Natural killer cell treated with Interleukin-12 subunit alpha and Interleukin-12 subunit beta and Interleukin-15 and Interleukin-18, amount 100 ng/mL, for 72 hours (primary cell): ENCODE data around the gene CTSD. TPM values are rescaled to one million over a fixed set of nuclear protein-coding genes. Genes with fewer than 3 reads are reported as not detected.

ENCODE experiments used
- ATAC-seq, 2 donors: fragments of 150-1000 bp; cut with Tn5 transposase in 1 of 2; sonication (Bioruptor Pico), chemical (Tn5 transposase) in 1 of 2; 2 replicates each; pipeline ENCODE4 v1.10.0; 2021
- DNase-seq: peaks from one replicate; pipeline ENCODE4 v3.0.0; 2022; ENCODE audit warnings: low spot score
- H3K27ac Mint-ChIP-seq, 2 donors: 1 replicate in 1 of 2; 2 replicates in 1 of 2; pipeline ENCODE4 v1.8.0; 2022; ENCODE audit warnings: mixed read lengths in 2 of 2, mild to moderate bottlenecking in 1 of 2, moderate library complexity in 1 of 2
- H3K27me3 Mint-ChIP-seq, 2 donors: 1 replicate in 1 of 2; 2 replicates in 1 of 2; pipeline ENCODE4 v1.8.0; 2022; ENCODE audit warnings: mixed read lengths in 2 of 2
- H3K36me3 Mint-ChIP-seq: one replicate; pipeline ENCODE4 v1.8.0; 2022; ENCODE audit warnings: mixed read lengths
- H3K4me1 Mint-ChIP-seq, 2 donors: 1 replicate in 1 of 2; 2 replicates in 1 of 2; pipeline ENCODE4 v1.8.0; 2022; ENCODE audit warnings: low read depth in 2 of 2, mixed read lengths in 2 of 2, mild to moderate bottlenecking in 1 of 2
- H3K4me3 Mint-ChIP-seq: one replicate; pipeline ENCODE4 v1.8.0; 2022; ENCODE audit warnings: mixed read lengths
- H3K9me3 Mint-ChIP-seq: 2 replicates; pipeline ENCODE4 v1.8.0; 2022; ENCODE audit warnings: mixed read lengths
- total RNA-seq, 2 donors: library from RNA; stranded (reverse); gene quantifications; one replicate each; pipeline ENCODE4 v1.2.3, GENCODE V29; 2022

CTSD gene
- total RNA-seq, 2 donors from 2014 or later: 350 to 592 TPM

GRCh38 chr11:1779034-1779805 lies 15.5 kb upstream of the CTSD start:
- peak overlapping the region; percentile 39 to 93 for H3K27ac Mint-ChIP-seq
- no peak overlapping the region for H3K4me3 Mint-ChIP-seq
- H3K4me1 Mint-ChIP-seq: peaks cover 50 to 63% of the 10 kb centered on the region in 2 donors
- DNase-seq: no peak
- no peaks in the 10 kb centered on the region for H3K36me3 Mint-ChIP-seq
- H3K27me3 Mint-ChIP-seq: no peaks in the 10 kb centered on the region
- ATAC-seq: no peak
- H3K9me3 Mint-ChIP-seq: peaks cover 3% of the 10 kb centered on the region

- Mint-ChIP-seq H3K27ac (peak overlapping the region; percentile 73 to 93), H3K4me3 (peak overlapping the region; percentile 65), H3K27me3 (no peaks in the 10 kb centered on the region), H3K36me3 (no peaks in the 10 kb centered on the region), H3K9me3 (peaks cover 3% of the 10 kb centered on the region), H3K4me1 (peaks cover 58 to 71% of the 10 kb centered on the region in 2 donors)
- no peak for DNase-seq
- ATAC-seq: no peak
These were observed 14.6 kb upstream of the CTSD start for GRCh38 chr11:1778141-1778911.

GRCh38 chr11:1777737-1778136 lies 14.0 kb upstream of the CTSD start:
- peak overlapping the region; percentile 65 for H3K4me3 Mint-ChIP-seq
- H3K36me3 Mint-ChIP-seq: no peaks in the 10 kb centered on the region
- ATAC-seq: peak; percentile 59 to 84

GRCh38 chr11:1776944-1777715 lies 13.4 kb upstream of the CTSD start:
- no peak for DNase-seq
- H3K27ac Mint-ChIP-seq: peak overlapping the region; percentile 73 to 93
- no peak for ATAC-seq
- H3K27me3 Mint-ChIP-seq: no peaks in the 10 kb centered on the region
- peaks cover 55 to 68% of the 10 kb centered on the region in 2 donors for H3K4me1 Mint-ChIP-seq
- H3K4me3 Mint-ChIP-seq: peak overlapping the region; percentile 65
- H3K36me3 Mint-ChIP-seq: no peaks in the 10 kb centered on the region
- peaks cover 3% of the 10 kb centered on the region for H3K9me3 Mint-ChIP-seq

More at GRCh38 chr11:1777737-1778136, 14.0 kb upstream of the CTSD start:
- Mint-ChIP-seq H3K4me1 (peaks cover 55 to 68% of the 10 kb centered on the region in 2 donors), H3K27me3 (no peaks in the 10 kb centered on the region), H3K27ac (peak overlapping the region; percentile 73 to 93), H3K9me3 (peaks cover 3% of the 10 kb centered on the region)
- peak; percentile 77 for DNase-seq

GRCh38 chr11:1776331-1776851 lies 12.7 kb upstream of the CTSD start:
- no peak overlapping the region for H3K4me3 Mint-ChIP-seq
- no peaks in the 10 kb centered on the region for H3K27me3 Mint-ChIP-seq
- H3K9me3 Mint-ChIP-seq: peaks cover 3% of the 10 kb centered on the region
- ATAC-seq (no peak), DNase-seq (no peak)
- peaks cover 57 to 70% of the 10 kb centered on the region in 2 donors for H3K4me1 Mint-ChIP-seq
- H3K36me3 Mint-ChIP-seq: no peaks in the 10 kb centered on the region
- H3K27ac Mint-ChIP-seq: peak overlapping the region; percentile 73 to 93

- no peak for ATAC-seq
- Mint-ChIP-seq H3K4me3 (peak overlapping the region; percentile 8), H3K4me1 (peaks cover 56 to 68% of the 10 kb centered on the region in 2 donors), H3K36me3 (no peaks in the 10 kb centered on the region), H3K27me3 (no peaks in the 10 kb centered on the region), H3K27ac (peak overlapping the region; percentile 95 to 96), H3K9me3 (peaks cover 3% of the 10 kb centered on the region)
- no peak for DNase-seq
These were observed 11.2 kb upstream of the CTSD start for GRCh38 chr11:1774886-1775285.

GRCh38 chr11:1773994-1774550 lies 10.3 kb upstream of the CTSD start:
- DNase-seq (no peak), ATAC-seq (no peak)
- peak overlapping the region; percentile 95 to 96 for H3K27ac Mint-ChIP-seq
- no peaks in the 10 kb centered on the region for H3K36me3 Mint-ChIP-seq
- peaks cover 3% of the 10 kb centered on the region for H3K9me3 Mint-ChIP-seq
- no peaks in the 10 kb centered on the region for H3K27me3 Mint-ChIP-seq
- peaks cover 55 to 64% of the 10 kb centered on the region in 2 donors for H3K4me1 Mint-ChIP-seq
- peak overlapping the region; percentile 8 for H3K4me3 Mint-ChIP-seq

- H3K27ac Mint-ChIP-seq: peak overlapping the region; percentile 95 to 96
- ATAC-seq: no peak
These were observed 9.6 kb upstream of the CTSD start for GRCh38 chr11:1773131-1773993.

GRCh38 chr11:1772270-1773130 lies 8.8 kb upstream of the CTSD start:
- Mint-ChIP-seq H3K27me3 (no peaks in the 10 kb centered on the region), H3K9me3 (peaks cover under 1% of the 10 kb centered on the region), H3K4me3 (peak overlapping the region; percentile 80), H3K27ac (peak overlapping the region; percentile 95 to 96), H3K4me1 (peaks cover 54 to 58% of the 10 kb centered on the region in 2 donors), H3K36me3 (no peaks in the 10 kb centered on the region)
- peak; percentile 86 for DNase-seq
- ATAC-seq: peak; percentile 92 to 93

More at GRCh38 chr11:1773131-1773993, 9.6 kb upstream of the CTSD start:
- DNase-seq: no peak
- Mint-ChIP-seq H3K9me3 (peaks cover 3% of the 10 kb centered on the region), H3K4me3 (peak overlapping the region; percentile 49), H3K4me1 (peaks cover 60 to 64% of the 10 kb centered on the region in 2 donors), H3K27me3 (no peaks in the 10 kb centered on the region), H3K36me3 (no peaks in the 10 kb centered on the region)

GRCh38 chr11:1771700-1772099 lies 8.0 kb upstream of the CTSD start:
- peak; percentile 50 to 76 for ATAC-seq
- H3K9me3 Mint-ChIP-seq: no peaks in the 10 kb centered on the region
- DNase-seq: peak; percentile 85
- peaks cover 47 to 50% of the 10 kb centered on the region in 2 donors for H3K4me1 Mint-ChIP-seq
- H3K27me3 Mint-ChIP-seq: no peaks in the 10 kb centered on the region
- no peaks in the 10 kb centered on the region for H3K36me3 Mint-ChIP-seq
- peak overlapping the region; percentile 80 for H3K4me3 Mint-ChIP-seq
- peak overlapping the region; percentile 95 to 96 for H3K27ac Mint-ChIP-seq

GRCh38 chr11:1771273-1771672 lies 7.5 kb upstream of the CTSD start:
- peak overlapping the region; percentile 95 to 96 for H3K27ac Mint-ChIP-seq
- H3K36me3 Mint-ChIP-seq: no peaks in the 10 kb centered on the region
- H3K4me3 Mint-ChIP-seq: peak overlapping the region; percentile 80
- no peaks in the 10 kb centered on the region for H3K27me3 Mint-ChIP-seq
- ATAC-seq: no peak
- DNase-seq: no peak
- H3K9me3 Mint-ChIP-seq: no peaks in the 10 kb centered on the region
- H3K4me1 Mint-ChIP-seq: peaks cover 46 to 49% of the 10 kb centered on the region in 2 donors
